ENCODE measurements around the gene CAMKMT.

The CAMKMT gene

DNA sequence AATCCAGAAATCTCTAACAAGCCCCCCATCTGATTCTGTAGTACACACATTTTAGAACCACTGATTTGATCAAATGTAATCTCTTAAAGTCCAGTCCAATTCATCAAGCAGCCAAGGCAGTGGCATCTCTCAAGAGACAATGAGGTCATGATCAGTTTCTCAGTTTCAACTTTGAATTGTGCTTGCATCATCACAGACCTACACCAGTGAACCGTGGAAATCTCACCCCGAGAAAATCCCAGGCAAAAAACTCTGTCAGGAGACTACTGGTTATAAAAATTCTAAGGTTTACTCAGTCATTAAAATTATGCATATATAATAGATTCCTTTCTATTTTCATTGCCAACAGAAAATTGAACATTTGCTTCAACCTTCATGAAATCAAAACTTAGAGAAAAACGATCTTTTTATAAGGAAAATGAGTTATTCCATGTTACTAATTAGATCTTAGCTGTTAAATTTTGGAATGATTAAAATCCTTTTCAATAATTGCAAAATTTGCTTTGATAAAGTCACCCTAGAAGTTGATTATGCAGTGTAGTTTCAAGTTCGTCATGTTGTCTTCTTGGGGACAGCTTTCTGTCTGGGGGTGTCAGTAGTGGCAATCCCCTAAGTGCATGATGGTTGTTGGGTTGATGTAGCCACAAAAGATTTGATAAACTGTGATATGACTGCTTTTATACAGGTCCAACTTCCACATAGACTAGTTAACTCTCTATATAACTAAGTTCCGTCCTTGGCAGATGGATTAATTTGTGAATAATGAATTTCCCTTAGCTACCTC, 235.0 kb downstream of the CAMKMT start:
- no peak for DNase-seq (ENCODE audit: low read depth)

DNA sequence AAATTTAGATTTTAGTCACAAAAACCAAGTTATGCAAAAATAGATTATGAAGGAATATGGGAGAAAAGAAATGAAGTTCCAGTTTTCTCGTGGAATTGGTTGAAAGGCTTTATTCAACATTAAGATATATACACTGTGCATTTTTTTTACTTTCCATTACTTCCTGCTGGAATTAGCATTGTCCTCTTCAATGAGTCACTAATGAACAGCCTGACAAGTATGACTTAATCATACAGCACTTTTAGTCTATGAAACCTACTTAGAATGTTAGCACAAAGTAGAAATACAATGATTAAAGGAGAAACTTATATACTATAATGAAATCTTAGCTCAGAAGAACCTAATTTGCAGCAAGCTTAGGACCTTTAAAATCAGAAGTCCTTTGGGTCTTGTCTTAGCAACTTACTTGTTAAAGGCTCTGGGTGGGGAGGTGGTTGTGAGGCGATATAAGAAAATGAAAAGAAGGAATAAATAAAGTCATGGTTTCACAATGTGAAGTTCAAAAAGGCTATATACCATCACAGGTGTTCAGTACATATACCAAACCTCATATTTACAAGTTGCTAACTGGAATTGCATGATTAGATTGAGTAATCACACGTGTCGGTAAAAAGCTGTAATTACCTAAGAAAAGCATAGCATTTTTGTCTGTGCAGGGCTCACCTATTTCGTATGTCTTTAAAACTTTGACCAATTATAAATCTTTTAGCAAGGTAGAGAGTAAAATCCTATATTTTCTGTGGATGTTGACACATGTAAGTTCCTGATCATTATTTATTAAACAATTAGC, 236.8 kb downstream of the CAMKMT start:
- no peak for DNase-seq (ENCODE audit: low read depth)

DNA sequence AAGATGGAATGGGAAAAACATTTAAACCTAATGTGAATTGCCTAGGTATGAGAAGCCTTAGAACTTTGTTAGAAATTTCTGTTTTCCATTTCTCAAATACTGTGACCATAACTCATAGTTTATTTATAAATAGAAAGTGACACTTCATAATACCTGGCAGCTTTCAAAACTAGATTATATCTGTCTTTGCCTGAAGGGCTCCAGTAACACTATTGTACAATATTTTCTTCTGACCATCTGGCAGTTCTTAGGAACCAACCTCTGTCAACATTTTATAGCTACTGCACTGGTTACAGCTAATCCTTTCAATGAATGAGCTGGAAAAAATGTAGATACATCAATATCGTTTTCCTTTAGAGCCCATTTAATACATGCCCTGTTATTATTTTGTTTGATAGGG, 237.4 kb downstream of the CAMKMT start:
- DNase-seq (ENCODE audit: low read depth) = no peak

DNA sequence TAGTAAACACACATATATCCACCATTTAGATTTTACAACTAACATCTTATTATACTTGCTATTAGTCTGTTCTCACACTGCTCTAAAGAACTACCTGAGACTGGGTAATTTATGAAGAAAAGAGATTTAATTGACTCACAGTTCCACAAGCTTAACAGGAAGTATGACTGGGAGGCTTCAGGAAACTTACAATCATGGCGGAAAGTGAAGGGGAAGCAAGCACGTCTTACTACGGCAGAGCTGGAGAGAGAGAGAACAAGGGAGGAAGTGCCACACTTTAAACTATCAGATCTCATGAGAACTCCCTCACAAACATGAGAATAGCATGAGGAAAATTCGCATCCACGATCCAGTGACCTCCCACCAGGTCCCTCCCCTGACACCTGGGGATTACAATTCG, 240.7 kb downstream of the CAMKMT start:
- no peak for DNase-seq (ENCODE audit: low read depth)

DNA sequence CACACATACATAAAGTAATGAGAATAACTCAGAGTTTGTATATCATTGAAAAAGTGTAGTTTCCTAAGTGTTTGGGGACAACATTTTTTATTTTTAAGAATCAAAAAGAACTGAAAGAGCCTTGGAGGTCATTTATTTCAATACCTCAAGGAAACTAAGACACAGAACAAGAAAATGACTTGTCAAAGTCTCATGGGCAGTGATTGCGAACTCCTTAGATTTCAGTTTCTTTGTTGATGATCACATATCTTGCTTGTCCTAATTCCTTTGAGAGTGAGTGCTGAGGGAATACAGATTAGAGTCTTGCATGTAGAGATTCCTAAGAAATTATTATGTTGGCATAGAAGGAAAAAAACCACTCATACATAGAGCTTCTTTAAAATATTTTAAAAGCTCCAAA, 243.8 kb downstream of the CAMKMT start:
- no peak for DNase-seq (ENCODE audit: low read depth)

DNA sequence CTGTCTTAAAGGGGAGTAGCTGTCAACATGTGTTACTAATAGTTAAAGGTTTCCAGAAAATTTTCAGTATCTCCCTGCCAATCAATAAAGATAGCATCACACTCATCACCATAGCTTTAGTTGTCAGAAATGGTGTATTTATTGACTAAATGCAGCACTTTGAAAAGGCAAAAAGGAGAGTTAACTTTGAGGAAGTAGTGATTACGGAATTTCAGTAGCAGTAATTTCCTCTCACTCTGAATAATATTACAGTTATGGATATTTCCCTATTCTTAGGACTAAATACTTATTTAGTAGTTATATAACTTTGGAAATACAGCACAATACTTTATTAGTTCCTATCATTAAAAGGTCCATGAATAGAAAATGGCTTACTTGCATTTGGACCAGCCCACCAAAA, 250.5 kb downstream of the CAMKMT start:
- no peak for DNase-seq (ENCODE audit: low read depth)

DNA sequence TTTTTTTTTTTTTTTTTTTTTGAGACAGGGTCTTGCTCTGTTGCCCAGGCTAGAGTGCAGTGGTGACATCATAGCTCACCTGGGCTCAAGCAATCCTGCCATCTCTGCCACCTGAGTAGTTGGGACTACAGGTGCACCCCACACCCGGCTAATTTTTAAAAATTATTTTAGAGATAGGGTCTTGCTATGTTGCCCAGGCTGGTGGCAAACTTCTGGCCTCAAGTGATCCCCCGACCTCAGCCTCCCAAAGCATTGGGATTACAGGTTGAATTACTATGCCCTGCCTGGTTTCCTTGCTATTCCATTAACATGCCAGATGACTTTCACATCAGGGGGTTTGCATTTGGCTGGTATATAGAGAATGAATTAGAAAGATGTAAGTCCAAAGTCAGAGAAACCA, 253.2 kb downstream of the CAMKMT start:
- no peak for DNase-seq (ENCODE audit: low read depth)

DNA sequence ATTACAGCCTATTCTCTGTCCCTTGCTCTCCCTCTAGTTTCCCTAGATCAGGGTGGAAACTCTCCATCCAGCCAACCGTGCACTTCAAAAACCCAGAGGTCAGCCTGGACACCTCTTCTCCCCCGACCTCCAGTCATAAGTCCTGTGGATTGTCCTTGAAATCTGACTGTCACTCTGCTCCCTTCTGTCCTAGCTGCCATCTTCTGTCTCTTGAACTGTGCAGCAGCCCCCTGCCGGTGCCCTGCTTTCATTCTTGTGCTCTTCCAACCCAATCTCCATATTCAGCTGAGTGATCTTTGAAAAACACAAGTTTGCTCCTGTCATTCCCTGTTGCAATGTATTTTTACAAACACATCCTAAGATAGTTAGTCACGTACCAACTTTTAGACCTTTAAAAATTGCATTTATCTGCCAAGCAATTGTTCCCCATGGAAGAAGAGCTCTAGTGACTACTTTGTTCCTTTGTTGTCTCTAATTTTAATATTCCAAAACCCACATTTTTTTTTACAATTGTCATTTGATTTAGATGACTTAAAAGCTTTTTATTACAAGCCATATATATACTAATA, 254.3 kb downstream of the CAMKMT start:
- DNase-seq (ENCODE audit: low read depth) = no peak

DNA sequence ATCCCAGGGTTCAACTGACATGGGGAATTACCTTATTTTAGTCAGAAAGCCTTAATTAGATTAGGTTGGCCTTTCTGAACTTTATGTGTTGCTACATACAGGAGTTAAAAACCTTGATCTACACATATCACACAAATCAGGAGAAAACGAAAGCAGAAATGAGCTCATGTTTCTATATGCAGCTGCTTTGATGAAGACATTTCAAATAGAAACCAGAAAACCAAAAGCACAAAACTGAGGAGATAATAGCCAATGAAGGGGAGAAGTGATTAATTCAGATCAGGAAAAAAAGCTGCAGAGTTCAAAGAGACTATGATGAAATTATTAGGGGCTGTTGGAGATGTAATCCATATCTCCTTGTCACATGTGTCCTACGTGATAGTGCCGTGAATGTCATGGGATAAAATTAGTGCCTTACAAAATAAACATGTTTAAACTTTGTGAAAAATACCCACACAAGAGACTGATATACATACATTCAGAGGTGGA, 255.0 kb downstream of the CAMKMT start:
- no peak for DNase-seq (ENCODE audit: low read depth)

DNA sequence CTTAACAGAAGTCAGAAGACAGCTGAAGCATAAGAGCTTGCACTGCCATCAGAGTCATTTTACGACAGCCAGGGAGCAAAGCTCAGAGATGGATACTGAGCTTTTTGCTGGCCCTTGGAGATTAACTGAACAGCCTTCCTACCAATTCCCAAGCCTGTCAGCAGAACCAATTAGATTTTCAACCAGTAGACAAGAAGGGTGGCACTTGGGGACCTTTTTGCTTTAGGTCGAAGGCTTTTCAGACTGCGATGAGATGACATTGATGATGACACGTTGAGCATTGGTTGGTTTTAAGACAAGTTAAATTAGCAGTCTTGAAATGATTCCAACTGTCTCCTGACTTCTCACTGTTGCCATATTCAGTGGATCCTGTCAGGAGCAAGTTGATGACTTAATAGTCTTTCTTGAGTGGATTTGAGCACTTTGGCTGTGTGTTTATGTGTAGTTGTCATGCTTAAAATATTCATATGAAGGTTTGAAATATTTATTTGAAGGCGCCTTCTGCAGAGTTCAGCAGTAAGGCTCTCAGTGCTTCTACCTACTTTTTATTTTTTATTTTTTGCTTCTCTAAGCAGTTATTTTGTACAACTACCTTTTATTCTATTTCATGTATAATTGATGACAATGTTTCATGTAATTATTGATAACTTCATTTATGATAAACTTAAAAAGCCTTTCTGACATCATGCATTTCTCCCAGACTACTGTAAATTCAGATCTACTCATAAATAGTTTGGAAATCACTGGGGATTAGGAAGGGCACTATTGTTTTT, 256.7 kb downstream of the CAMKMT start:
- DNase-seq (ENCODE audit: low read depth) = no peak

DNA sequence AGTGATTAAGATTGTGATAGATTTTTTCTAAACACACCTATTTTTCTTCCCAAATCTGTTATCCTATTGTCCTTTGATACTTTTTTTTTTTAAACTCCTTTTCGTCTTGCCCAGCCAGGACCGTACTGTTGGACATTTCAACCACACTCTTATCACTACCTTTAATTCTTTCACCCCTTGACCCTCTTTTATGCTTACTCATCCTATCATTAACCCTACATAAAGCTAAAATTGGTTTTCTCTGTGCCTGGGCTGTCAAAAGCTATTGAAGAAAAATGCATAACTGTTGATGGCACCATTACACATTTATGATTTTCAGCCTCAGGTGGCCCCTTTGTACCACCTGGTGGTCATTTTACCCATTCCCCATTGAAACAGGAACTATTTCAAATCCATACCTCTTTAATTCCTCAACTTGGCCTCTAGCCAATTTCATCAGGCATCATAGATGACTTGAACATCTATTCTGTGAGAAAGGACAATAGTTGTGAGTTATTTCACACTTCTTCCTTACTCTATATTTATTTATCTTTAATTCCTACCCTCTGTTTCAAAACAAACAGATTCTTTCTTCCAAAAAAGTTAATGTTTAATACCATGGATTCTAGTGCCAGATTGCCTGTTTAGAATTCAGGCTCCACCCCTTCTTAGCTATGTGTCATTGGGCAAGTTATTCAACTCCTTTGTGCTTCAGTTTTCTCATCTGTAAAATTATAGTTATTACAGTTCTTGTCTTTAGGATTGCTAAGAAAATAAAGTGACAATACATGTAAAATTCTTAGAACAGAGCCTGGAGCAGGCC, 258.6 kb downstream of the CAMKMT start:
- no peak for DNase-seq (ENCODE audit: low read depth)

DNA sequence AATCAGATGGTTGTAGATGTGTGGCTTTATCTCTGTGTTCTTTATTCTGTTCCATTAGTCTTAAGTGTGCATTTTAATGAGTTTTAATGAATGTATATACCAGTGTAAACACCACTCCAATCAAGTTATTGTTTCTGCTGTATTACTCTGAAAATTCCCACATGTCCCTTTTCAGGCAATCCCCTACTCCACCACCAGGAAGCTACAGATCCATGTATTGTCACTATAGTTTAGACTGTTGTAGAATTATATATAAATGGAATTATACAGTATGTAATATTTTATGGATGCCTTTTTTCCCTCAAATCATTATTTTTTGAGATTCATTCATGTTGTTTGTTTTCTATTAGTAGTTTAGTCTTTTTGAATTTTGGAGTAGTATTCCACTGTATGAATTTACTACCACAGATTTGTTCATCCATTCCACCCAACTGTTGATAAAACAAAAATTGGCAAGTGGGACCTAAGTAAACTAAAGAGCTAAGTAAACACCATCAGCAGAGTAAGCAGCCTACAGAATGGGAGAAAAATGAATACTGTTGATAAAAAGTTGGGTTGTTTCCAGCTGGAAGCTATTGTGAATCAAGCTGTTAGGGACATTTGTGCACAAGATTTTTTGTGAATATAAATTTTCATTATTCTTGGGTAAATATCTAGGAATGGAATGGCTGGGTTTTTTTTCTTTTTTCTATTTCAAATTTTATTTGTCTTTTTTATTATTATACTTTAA, 262.0 kb downstream of the CAMKMT start:
- no peak for DNase-seq (ENCODE audit: low read depth)

DNA sequence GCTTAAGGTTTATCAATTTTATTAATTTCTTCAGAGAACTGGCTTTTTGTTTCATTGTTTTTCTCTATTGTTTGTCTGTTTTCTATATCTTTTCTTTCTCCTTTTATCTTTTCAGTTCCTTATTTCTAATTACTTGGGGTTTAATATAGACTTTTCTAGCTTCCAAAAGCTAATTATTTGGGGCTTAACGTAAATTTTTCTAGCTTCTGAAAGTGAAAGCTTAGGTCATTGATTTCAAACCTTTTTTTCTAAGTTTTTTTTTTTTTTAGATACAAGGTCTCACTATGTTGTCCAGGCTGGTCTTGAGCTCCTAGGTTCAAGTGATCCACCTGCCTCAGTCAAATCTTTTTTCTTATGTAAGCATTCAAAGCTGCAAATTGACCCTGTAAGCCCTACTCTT, 266.6 kb downstream of the CAMKMT start:
- DNase-seq (ENCODE audit: low read depth) = no peak

DNA sequence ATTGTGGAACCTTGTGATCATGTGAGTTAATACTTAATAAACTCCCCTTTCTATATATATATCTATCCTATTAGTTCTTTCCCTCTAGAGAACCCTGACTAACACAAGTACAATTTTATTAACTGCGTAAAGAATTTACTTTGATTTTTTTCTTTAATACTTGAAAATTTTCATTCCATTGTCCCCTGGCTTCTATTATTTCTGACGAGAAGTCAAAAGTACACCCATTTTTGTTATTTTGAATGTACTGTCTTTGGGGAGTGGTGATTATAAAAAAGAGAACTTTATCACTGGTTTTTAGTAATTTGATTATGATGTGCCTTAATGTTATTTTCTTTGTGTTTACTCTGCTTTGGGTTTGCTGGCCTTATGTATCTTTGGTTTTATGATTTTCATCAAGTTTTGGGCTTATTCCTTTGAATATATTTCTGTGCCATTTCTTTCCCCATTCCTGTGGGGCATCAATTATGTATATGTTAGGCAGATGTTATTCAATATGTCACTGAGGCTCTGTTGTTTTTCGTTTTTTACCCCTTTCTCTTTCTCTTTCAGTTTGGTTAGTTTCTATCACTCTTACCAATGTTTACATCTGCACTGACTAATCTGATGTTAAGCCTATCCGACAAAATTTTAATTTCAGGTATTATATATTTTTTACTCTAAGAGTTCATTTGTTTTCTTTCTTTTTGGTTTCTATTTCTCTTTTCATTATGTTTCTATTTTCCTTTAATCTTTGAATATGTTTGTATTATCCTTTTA, 271.4 kb downstream of the CAMKMT start:
- no peak for DNase-seq (ENCODE audit: low read depth)

DNA sequence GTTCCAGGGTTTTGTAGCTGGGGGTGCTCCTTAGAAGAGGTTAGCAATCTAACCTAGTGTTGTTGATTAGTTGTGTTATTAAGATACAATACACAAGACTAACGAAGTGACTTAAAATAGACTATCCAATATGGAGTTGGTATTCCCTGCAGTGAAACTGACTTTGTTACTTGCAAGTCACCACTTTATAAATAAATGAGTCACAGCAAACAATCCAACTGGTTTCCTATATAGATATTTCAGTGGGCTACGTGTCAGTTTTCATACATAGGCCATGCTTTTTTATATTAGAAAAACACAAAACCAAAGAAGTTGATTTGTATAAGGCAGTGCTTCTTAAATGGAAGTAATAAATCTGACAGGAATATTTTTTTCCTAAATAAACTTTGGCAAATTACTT, 274.0 kb downstream of the CAMKMT start:
- DNase-seq (ENCODE audit: low read depth) = no peak

DNA sequence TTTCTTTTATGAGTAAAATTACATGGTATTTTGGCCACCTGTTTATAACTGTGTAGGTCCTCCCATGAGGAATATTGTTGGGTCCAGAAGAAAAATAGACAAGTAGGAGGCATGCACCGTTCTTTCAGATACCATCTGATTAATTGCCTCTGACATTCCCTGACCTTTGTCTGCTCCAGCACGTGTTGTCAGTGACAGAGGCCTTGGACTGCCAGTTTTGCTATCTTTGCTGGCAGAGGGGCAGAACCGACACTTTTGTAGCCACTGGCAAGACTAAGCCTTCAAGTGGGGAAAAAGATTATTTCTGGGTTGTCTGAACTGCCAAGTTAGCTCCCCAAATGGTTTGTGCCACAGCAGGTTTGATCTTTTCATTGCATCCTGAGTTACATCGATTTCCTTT, 276.9 kb downstream of the CAMKMT start:
- DNase-seq (ENCODE audit: low read depth) = no peak

DNA sequence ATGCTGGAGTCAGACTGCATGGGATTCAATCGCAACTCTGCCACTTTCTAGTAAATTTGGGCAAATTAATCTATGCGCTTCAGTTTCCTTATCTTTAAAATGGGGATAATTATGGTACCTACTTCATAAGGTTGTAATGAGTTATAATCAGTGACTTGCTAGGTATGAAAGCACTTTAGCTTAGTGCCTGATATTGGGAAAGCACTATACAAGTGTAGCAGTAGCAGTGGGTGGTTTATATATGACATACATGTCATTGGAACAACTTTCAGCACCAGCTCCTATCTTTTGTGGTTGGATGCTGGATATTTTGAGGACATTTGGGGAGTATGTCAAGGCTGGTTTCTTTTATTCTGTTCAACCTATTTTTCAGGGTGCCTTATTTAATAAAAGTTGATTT, 277.7 kb downstream of the CAMKMT start:
- DNase-seq (ENCODE audit: low read depth) = no peak

DNA sequence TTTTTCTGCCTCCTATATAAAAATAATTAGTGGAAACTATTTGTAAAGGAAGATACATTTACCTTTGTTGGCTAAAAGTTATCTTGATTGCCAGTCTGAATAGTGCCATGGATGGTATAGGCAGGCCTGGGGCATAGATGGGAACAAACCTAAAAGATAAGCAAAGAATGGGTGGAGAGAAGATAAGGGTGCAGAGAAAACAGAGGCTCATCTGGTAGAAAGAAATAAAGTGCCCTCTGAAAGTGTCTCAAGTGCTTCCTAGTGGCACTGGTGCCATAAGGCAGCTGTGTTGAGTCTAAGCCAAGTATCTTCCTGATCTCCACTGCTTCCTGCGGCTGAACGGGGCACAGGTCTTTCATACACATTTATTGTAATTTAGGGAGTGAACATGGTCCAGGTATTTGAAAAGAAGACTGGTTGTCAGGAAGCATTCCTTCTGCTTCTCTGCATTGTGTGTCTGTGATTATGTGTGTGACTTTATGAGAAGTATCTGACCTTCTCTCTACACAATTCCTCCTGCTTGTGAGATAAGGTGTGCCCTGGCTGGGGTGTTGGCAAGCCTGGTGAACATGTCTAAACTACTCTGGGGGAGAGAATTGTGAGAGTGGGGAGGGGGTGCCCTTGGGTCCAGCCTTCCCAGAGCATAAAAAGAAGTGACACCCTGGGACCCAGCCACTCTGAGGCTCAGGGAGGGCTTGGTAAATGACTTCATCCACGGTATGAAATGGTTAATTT, 280.5 kb downstream of the CAMKMT start:
- no peak for DNase-seq (ENCODE audit: low read depth)

DNA sequence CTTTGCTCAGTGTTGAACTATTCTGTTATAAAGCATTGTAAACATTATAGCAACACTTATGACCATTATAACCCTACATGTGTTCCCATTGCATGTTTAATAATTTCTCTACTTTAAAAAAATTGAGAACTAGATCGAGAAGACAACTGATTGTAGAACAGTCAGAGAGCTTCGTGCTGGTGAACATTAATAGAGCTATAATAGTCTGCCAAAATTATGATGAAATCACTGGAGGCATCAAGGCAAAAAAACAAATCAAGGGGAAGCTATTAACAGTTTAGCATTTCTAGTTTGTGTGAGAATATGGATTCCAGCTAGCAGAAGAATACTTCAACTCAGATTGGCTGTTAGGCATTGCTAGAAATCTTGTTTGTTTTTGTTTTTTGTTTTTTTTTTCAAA, 284.2 kb downstream of the CAMKMT start:
- no peak for DNase-seq (ENCODE audit: low read depth)
